ENCODE results near the gene TMEM53.
A peak's percentile ranks its signal among the peaks of the same experiment; 100 is the strongest.

Gene TMEM53

GRCh38 chr1:44624268-44624901 is 49.9 kb downstream of the TMEM53 start:
- DNase-seq: no peak

DNA sequence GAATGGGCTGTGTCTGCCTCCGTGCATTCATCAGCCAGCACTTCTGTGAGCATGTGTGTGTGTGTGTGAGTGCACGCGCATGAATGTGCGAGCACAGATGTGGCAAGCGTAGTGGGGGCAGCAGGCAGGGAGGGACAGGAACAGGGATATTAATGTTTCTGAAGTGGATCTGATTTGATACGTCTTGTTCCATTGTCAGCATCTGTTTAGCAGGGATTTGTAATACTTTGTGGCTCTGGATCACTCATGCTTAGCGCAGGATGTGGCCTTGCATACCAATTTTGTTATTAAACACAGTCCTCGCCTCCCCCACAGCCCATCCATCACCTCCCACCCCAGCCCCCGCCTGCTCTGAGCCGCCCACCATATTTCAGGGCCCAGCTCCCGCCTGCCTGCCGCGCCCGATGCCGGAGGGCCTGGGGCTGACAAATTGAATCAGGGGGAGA is 52.4 kb downstream of the TMEM53 start:
- no peak for DNase-seq

- DNase-seq: no peak
These were observed 54.2 kb downstream of the TMEM53 start for GRCh38 chr1:44620072-44620471.

DNA sequence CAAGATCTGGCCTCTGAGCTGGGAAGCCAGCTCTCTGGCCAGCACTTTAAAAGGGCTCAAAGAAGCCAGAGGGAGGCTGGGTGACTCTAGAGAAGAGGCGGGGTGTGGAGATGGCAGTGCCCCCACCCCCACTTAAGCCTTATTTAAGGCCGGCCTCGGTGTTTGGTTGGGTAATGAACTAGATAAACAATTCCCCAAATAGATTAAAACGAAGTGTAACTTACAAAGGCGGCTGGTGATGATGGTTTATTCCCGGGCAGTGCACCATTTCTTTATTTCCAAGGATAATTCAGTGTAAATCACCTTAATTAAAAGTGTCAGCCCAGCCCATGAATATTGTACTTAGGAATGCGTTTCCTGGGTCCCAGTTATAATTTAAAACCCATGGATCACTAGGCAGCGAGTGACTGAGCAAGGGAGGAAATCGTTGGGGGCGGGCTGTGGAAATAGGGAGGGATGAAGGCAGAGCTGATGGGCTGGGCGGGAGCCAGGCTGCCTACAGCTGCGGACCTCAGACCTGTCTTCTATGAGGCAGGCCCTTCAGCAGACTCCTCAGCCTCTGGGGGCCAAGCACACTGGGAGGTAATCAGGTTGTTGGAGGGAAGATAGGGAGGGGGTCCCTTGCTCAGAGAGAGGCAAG is 54.9 kb downstream of the TMEM53 start:
- DNase-seq: peak; percentile 88

DNA sequence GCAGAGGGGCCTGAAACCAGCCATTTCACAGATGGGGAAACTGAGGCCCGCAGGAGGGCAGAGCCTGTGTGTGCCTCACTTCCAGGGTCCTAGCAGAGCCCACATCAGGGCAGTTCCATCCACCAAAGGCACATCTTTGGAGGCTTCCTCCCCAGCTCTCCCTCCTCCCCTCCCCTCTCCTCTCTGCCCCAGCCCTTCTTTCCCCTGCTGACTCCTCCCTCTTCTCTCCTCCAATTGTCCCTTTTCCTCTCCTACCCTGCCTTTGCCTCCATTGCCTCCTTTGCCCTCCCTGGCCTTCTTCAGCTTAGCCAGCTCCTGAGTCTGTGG is 56.6 kb downstream of the TMEM53 start:
- DNase-seq: no peak

DNA sequence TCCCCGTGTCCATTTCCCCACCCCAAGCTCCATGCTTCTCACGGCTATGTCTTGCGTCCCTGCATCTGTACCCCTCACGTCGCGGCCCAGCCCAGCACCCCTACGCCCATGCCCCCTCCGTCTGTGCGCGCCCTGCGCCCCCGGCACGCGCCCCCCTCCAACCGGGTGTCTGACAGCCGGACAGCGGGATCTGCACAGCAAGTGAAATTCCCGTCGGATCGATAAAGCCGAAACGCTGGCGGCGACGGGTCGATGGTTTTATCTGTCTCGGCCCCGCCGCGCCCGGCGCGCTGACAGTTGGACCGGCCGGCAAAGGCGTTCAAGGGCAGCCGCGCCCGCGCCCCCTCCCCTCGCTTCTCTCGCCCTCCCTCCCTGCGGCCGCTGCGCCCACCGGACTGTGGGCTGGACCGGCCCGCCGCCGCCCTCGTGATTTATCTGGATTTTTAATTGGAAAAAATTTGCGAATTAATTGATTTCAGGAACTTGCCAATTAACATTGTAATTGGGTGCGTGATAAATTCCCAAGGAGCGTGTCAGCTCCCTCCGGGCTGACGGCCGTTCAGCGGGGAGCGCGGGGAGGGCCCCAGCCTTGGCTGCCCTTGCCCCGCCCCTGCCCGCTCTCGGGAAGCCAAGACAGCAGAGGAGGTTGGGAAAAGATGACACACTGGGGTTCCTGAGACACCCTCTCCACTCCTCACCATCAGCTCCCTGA is 57.1 kb downstream of the TMEM53 start:
- peak; percentile 54 for DNase-seq

DNA sequence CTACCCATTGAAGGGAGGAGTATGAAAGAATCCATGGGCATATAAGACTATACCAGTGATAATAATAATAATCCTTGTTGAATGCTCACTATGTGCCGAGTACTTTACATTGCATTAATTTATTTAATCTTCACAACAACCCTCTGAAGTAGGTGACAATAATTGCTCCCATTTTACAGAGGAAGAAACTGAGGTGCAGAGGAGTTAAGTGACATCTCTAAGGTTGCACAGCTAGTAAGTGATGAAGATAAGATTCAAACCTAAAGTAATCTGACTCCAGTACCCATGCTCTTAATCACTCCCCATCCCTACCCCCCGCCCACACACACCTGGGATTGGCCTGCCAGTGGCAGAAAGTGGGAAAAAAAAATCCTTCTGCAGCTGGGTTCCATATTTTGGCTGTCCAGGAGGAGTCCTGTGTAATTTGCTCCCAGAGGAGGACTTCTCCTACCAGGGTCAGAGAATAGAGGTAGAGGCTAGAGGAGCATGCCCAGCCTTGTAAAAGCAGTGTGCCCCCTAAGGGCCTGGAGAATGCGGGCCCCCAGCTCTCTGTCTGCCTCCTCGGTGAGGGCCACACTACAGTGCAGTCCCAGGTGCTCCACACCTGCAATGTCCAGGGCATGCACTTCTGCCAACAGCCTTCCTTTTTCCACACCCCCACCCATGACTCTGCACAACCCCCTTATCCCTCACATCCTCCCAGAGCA is 57.8 kb downstream of the TMEM53 start:
- DNase-seq: no peak

DNA sequence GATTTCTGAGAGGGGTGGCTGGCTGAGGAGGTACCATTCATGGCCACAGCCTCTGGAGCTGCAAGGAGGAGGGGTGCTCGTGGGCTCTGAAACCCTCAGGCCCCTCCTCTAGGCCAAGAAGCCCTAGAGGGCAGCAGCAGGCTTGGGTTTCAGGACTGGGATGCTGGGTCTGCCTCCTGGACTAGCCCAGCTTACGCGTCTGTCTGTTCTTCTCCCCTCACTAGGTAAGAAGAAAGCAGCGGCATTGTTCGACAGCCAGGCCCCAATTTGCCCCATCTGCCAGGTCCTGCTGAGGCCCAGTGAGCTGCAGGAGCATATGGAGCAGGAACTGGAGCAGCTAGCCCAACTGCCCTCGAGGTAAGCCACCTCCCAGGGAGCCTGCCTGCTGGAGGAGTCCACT is 60.3 kb downstream of the TMEM53 start:
- no peak for DNase-seq

GRCh38 chr1:44611866-44612265 is 62.4 kb downstream of the TMEM53 start:
- DNase-seq: no peak

DNA sequence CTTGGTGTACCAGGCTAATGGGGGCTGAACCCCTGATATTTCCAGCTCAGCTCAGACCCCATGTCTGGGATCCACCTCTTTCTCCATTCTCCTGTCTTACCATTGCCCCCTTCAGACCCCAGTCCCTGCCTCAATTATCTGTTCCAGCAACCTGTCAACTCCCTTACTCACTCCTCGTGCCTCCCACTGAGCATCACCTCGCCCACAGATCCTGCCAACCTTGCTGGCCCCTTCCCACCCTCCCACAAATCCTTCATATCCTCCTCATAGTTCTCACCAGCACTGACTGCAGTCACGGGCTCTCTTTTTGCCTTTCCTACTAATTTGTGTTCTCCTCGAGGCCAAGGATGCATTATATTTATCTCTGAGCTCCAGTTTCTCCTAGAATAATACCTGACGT is 62.9 kb downstream of the TMEM53 start:
- no peak for DNase-seq

- DNase-seq: no peak
These were observed 63.6 kb downstream of the TMEM53 start for GRCh38 chr1:44610527-44611148.

GRCh38 chr1:44609768-44610526 is 64.3 kb downstream of the TMEM53 start:
- DNase-seq: no peak

- DNase-seq: peak; percentile 15
These were observed 64.9 kb downstream of the TMEM53 start for GRCh38 chr1:44609412-44609767.

DNA sequence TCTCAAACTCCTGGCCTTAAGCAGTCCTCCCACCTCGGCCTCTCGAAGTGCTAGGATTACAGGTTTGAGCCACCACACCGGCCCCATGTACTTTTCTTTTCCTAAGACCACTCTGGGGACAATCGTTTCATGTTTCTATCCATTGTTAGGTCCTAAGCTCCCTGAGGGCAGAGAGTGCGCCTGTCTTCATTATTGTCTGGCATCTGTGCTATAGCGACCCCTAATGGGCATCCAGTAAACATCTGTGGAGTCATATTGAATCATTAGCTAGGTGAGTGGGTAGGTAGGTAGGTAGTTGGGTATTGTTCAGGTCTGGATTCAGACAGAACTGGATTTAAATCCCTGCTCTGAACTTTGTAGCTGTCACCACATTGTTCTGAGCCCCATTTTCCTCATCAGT is 66.1 kb downstream of the TMEM53 start:
- DNase-seq: no peak

DNA sequence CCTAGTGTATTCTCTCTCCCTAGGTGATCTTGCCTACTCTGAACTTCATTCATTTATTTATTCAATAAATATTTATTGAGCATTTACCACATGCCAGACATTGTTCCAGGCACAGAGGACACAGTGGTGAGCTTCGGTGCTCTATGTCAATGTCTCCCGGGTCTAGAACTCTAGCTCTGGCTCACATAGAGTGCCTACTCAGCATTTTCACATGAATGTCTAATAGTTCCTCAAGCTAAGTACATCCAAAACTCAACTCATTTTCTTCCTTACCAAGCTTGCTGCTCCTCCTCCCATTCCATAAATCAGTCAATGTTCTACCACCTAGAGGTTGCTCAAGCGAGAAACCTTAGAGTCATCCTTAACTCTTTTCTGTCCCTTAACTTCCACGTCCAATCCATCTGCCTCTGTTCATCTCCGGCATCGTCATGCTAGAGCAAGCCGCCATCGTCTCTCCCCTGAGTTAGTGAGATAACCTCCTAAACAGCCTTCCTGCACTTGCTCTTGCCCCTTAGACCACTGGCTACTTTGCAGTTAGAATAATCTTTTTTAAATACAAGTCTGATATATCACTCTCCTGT is 67.5 kb downstream of the TMEM53 start:
- no peak for DNase-seq

DNA sequence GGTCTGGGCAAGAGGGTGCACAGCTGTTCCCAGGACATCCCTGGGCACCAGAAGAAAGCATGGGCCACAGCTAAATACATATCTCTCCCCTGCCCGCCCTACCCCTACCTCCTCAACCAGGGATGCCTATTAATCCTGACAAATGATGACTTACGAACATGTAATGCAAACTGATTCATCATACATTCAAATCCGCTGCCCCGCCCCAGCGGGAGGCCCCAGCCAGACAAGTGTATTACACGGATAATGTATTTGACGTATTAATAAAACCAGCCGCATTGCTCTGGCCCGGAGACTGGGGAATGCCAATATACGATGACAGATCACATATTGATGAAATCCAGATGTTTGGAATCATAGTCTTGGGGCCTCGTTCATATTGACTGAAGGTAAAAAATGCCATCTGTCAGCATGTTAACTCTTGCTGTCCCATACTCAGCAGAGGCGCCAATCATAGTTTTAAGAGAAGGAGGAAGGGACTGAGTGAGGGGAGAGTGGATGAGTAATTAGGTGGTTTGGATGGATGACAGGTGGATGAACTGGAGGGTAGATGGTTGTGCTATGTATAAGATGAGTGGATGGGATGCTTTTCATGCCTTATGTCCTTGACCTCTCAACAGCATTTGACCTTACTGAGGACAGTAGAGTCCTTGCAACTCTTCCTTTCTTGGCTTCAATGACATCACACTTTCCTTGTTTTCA is 68.2 kb downstream of the TMEM53 start:
- no peak for DNase-seq

DNA sequence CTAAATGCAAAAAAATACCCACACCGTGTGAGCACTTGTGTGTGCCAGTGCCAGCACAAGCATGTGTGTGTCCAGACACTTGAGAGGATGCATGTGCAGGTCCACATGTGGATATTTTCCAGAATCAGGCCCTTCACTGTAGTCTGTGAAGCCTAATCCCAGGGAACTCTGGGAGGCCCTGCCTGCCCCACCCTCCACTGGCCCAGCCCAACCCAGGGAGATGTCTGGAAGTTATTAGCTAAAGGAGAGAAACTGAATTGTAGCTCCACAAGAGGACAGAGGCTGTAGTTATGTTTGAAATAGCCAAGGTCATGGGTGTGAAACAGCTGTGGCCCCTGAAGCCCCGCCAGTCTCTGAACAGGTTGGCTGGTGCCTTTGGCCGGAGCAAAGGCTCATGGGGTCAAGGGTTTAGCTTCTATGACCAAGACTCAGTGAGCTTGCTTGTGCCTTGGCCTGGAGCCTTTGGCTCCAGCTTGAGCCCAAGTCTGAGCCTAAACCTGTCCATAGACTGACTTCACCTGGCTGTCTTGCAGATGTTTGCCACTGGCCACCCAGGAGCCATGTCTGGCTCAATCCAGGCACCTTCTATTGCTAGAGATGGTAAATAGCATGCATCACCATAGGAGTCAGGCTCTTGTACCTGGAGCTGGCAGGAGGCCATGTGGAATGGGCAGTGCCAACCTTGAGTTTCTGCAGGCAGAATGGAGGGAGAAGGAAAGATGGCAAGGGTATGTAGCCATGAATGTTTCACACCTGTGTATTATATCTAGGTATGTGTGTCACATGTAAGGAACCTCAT is 69.9 kb downstream of the TMEM53 start:
- no peak for DNase-seq

- DNase-seq: no peak
These were observed 70.6 kb downstream of the TMEM53 start for GRCh38 chr1:44603718-44604117.
